22Rv1 (cell line): ENCODE measurements around the gene PRKCQ.

Experiments
- CTCF ChIP-seq: fragments of 450-650 bp; IDR thresholded peaks from 2 replicates; pipeline ENCODE4 v1.5.1; 2017; ENCODE audit warnings: mild to moderate bottlenecking
- ZFX ChIP-seq: fragments of 450-650 bp; IDR thresholded peaks from 2 replicates; pipeline ENCODE4 v1.6.1; 2017; ENCODE audit warnings: antibody characterized with exemption, borderline replicate concordance

- no peak for TF ChIP-seq CTCF
- TF ChIP-seq ZFX = no peak
These were observed 18.5 kb downstream of the PRKCQ start for GRCh38 chr10:6561552-6561951.
